Right lobe of liver (tissue), 4 donors: Measurements from ENCODE around the gene TFEB.

Experiments
- CTCF ChIP-seq, 4 donors: fragments of 200-600 bp in 3 of 4; fragments of 450-650 bp in 1 of 4; IDR thresholded peaks; one replicate each; pipeline versions ENCODE4 v1.5.1 to v1.8.0; 2016 to 2022; ENCODE audit warnings: antibody characterized with exemption in 4 of 4, mild to moderate bottlenecking in 2 of 4
- POLR2A ChIP-seq: fragments of 450-650 bp; IDR thresholded peaks from one replicate; pipeline ENCODE4 v1.6.1; 2017; ENCODE audit warnings: antibody characterized with exemption, mild to moderate bottlenecking
- donor health status: DM: no; HTN: no; CAD: no.
- donor health status: DM: no; HTN: no; CAD: no.
- donor health status: DM: no; HTN: yes; CAD: no.

DNA sequence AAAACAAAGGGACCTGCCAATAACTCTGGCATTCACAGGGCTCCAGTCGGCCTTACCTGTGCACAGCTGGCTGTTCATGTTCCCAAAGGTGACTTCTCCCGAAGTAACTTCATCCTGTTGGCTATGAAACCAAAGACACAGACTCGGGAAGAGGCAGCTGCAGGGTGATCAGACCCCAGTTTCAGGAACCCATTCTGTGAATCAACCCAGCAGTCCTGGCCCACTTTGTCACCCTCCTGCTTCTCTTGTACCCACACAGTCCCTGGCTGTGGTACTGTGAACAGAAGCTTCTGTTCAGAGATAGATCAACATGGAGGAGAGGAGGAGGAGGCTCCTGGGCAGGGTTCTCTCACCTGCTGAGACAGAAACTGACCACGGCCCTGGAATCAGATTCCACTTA, 20.5 kb upstream of the TFEB start:
- TF ChIP-seq CTCF (IDR thresholded peaks at IDR 0.05): no peak
- TF ChIP-seq POLR2A: no peak
